A549 (cell line): ENCODE results near the gene BIK. TPM values are rescaled to one million over a fixed set of nuclear protein-coding genes. Genes with fewer than 3 reads are reported as not detected.

ENCODE experiments used
- ATAC-seq, 2 experiments: fragments of 200-7000 bp in 1 of 2; fragments of >200 bp in 1 of 2; cut with Nextera tagmentation in 1 of 2; cut with Tn5 transposase in 1 of 2; 3 replicates each; pipeline versions ENCODE4 v1.8.0 to v1.9.1; 2018 to 2020; ENCODE audit warnings: mild to moderate bottlenecking in 1 of 2, moderate library complexity in 1 of 2
- CTCF ChIA-PET: fragments of 300-600 bp; sonication (Branson Sonifier 250); formaldehyde crosslinking; extraction: SDS; loops from one replicate; lab custom pipeline; 2021; ENCODE audit warnings: antibody characterized with exemption, inconsistent platforms; lab: Yijun Ruan, JAX
- POLR2A ChIA-PET: fragments of 350-600 bp; formaldehyde crosslinking; extraction: SDS; loops from one replicate; lab custom pipeline; 2021; ENCODE audit warnings: antibody characterized with exemption, inconsistent platforms; lab: Yijun Ruan, JAX
- DNase-seq, 2 experiments: peaks; one replicate each; pipeline versions ENCODE4 v3.0.0 to v3.0.0-alpha.2; 2011 to 2016; ENCODE audit warnings: low read depth in 1 of 2, low spot score in 1 of 2
- FAIRE-seq: peaks from 2 replicates; lab custom pipeline; 2011; peaks lifted over from hg19 to GRCh38; lab: Jason Lieb, UNC
- H3K27ac ChIP-seq, 2 experiments: fragments of >200 bp; sonication (Bioruptor Twin); formaldehyde crosslinking; 3 replicates each; pipeline ENCODE4 v1.5.1; 2016 to 2017
- H3K4me1 ChIP-seq: fragments of >200 bp; sonication (Bioruptor Twin); formaldehyde crosslinking; 3 replicates; pipeline ENCODE4 v1.6.1; 2016
- H3K4me2 ChIP-seq: fragments of >200 bp; sonication (Bioruptor Twin); formaldehyde crosslinking; 3 replicates; pipeline ENCODE4 v1.6.1; 2016
- H3K4me3 ChIP-seq: fragments of >200 bp; sonication (Bioruptor Twin); formaldehyde crosslinking; 3 replicates; pipeline ENCODE4 v1.5.1; 2016
- H3K9me3 ChIP-seq: fragments of >200 bp; sonication (Bioruptor Twin); formaldehyde crosslinking; 3 replicates; pipeline ENCODE4 v1.6.1; 2016
- BCL3 ChIP-seq: fragments of >200 bp; sonication (Bioruptor Twin); formaldehyde crosslinking; IDR thresholded peaks from 3 replicates; pipeline ENCODE4 v1.6.1; 2016
- BHLHE40 ChIP-seq: IDR thresholded peaks from 2 replicates; pipeline ENCODE4 v1.6.1; 2012; ENCODE audit warnings: low read depth, low read length, inconsistent platforms
- CBX2 ChIP-seq: fragments of 200-600 bp; sonication (generic); IDR thresholded peaks from 2 replicates; pipeline ENCODE4 v1.6.1; 2016; ENCODE audit warnings: low read depth, mild to moderate bottlenecking, borderline replicate concordance
- CEBPB ChIP-seq, 2 experiments: fragments of >200 bp in 1 of 2; sonication (Bioruptor Twin) in 1 of 2; formaldehyde crosslinking in 1 of 2; IDR thresholded peaks; 2 replicates each; pipeline ENCODE4 v1.6.1; 2012 to 2016
- CHD4 ChIP-seq: fragments of 200-600 bp; sonication (generic); IDR thresholded peaks from 2 replicates; pipeline ENCODE4 v1.6.1; 2016; ENCODE audit warnings: antibody characterized with exemption, mild to moderate bottlenecking, borderline replicate concordance
- CTCF ChIP-seq: fragments of >200 bp; sonication (Bioruptor Twin); formaldehyde crosslinking; IDR thresholded peaks from 3 replicates; pipeline ENCODE4 v1.5.1; 2016
- E2F6 ChIP-seq: IDR thresholded peaks from 2 replicates; pipeline ENCODE4 v1.6.1; 2012; ENCODE audit warnings: low read depth, borderline replicate concordance
- EHF ChIP-seq: fragments of 250-450 bp; sonication (Bioruptor Pico); IDR thresholded peaks from 2 replicates; pipeline ENCODE4 v1.5.0; 2020; ENCODE audit warnings: mild to moderate bottlenecking
- EHMT2 ChIP-seq: fragments of 200-600 bp; sonication (generic); IDR thresholded peaks from 2 replicates; pipeline ENCODE4 v1.6.1; 2016; ENCODE audit warnings: antibody characterized with exemption, low read depth, mild to moderate bottlenecking, moderate library complexity
- ESRRA ChIP-seq: fragments of 150-350 bp; IDR thresholded peaks from 2 replicates; pipeline ENCODE4 v1.6.1; 2014; ENCODE audit warnings: mild to moderate bottlenecking, low read length, borderline replicate concordance
- HES2 ChIP-seq: fragments of >200 bp; sonication (Bioruptor Twin); formaldehyde crosslinking; IDR thresholded peaks from 2 replicates; pipeline ENCODE4 v1.6.1; 2016
- HMGXB4 ChIP-seq: fragments of 250-450 bp; sonication (Bioruptor Pico); IDR thresholded peaks from 2 replicates; pipeline ENCODE4 v1.5.0; 2021; ENCODE audit warnings: mild to moderate bottlenecking, moderate library complexity, borderline replicate concordance
- HOXB13 ChIP-seq: fragments of 250-450 bp; sonication (Bioruptor Pico); IDR thresholded peaks from 2 replicates; pipeline ENCODE4 v1.5.0; 2020; ENCODE audit warnings: low read depth, mild to moderate bottlenecking, moderate library complexity
- JUN ChIP-seq, 2 experiments: fragments of >200 bp; sonication (Bioruptor Twin); formaldehyde crosslinking; IDR thresholded peaks; 2 replicates in 1 of 2; 3 replicates in 1 of 2; pipeline ENCODE4 v1.6.1; 2016 to 2017
- KDM1A ChIP-seq: fragments of 200-600 bp; sonication (generic); IDR thresholded peaks from 2 replicates; pipeline ENCODE4 v1.6.1; 2016; ENCODE audit warnings: low read depth, mild to moderate bottlenecking
- MYC ChIP-seq: IDR thresholded peaks from 2 replicates; pipeline ENCODE4 v1.6.1; 2012; ENCODE audit warnings: mild to moderate bottlenecking, inconsistent platforms, low read length, improper control_type of control experiment, borderline replicate concordance
- NFE2L2 ChIP-seq: fragments of 150-350 bp; conservative IDR thresholded peaks from 2 replicates; pipeline ENCODE4 v1.6.1; 2014; ENCODE audit warnings: low read length
- NPAS2 ChIP-seq: fragments of 250-450 bp; sonication (Bioruptor Pico); IDR thresholded peaks from 2 replicates; pipeline ENCODE4 v1.8.0; 2022; ENCODE audit warnings: mild to moderate bottlenecking, moderate library complexity, borderline replicate concordance
- NR3C1 ChIP-seq: fragments of >200 bp; sonication (Bioruptor Twin); formaldehyde crosslinking; IDR thresholded peaks from 3 replicates; pipeline ENCODE4 v1.6.1; 2017
- RARB ChIP-seq: fragments of 250-450 bp; sonication (Bioruptor Pico); IDR thresholded peaks from 2 replicates; pipeline ENCODE4 v1.8.0; 2021; ENCODE audit warnings: mild to moderate bottlenecking, moderate library complexity
- SMC3 ChIP-seq: fragments of >200 bp; sonication (Bioruptor Twin); formaldehyde crosslinking; IDR thresholded peaks from 3 replicates; pipeline ENCODE4 v1.6.1; 2018; ENCODE audit warnings: inconsistent platforms
- SREBF2 ChIP-seq: fragments of 450-650 bp; IDR thresholded peaks from 2 replicates; pipeline ENCODE4 v1.6.1; 2014; ENCODE audit warnings: mild to moderate bottlenecking, moderate library complexity
- WGBS: methylation state at CpG from one replicate; pipeline ENCODE4 v1.1.6; 2017; ENCODE audit errors: missing lambda C conversion rate; 5-methylcytosine and 5-hydroxymethylcytosine counted together
- polyA minus RNA-seq: library from RNA; depleted of rRNA, polyadenylated mRNA; stranded (reverse); fragments of >200 nt; gene quantifications from 2 replicates; pipeline ENCODE4 v1.2.3, GENCODE V29; 2011; rRNA and poly(A)+ RNA removed
- polyA plus RNA-seq, 4 experiments: library from polyadenylated mRNA; depleted of rRNA in 3 of 4; stranded (reverse); fragments of >200 nt; fragmentation: RNase III in 1 of 4; extraction: RNeasy Plus Mini Kit Qiagen cat#74134 plus additional on column Dnase treatment in 1 of 4; gene quantifications; 2 replicates in 3 of 4; 3 replicates in 1 of 4; pipeline ENCODE4 v1.2.3, GENCODE V29; 2011 to 2017

The BIK gene
- 0.30 and 0.88 TPM in 2 replicates for polyA plus RNA-seq (2011; rRNA removed)
- polyA plus RNA-seq (2012; cell fraction: cytosol; rRNA removed), result 1.3 and 1.6 TPM in 2 replicates
- 1.4 and 1.7 TPM in 2 replicates for polyA plus RNA-seq (2012; cell fraction: nucleus; rRNA removed)
- polyA plus RNA-seq (2017; fragmentation: RNase III; extraction: RNeasy Plus Mini Kit Qiagen cat#74134 plus additional on column Dnase treatment), result 0.54 to 0.80 TPM (median 0.54 TPM) in 3 replicates
- not detected in 2 replicates for polyA minus RNA-seq

- WGBS, result 0% methylated on average over 5 of the region's 49 CpGs
- peak within 1 kb of the TSS; percentile 58 to 82; a peak in 5 of 6 replicates for H3K27ac ChIP-seq
- ATAC-seq, result peak; percentile 76 to 81
- FAIRE-seq, result no peak
- 0 out of 3 replicates have a peak, but pooled peaks cover 2% of the 10 kb centered on the region for H3K4me1 ChIP-seq
- H3K4me2 ChIP-seq, result peak within 1 kb of the TSS; percentile 93
- peak within 1 kb of the TSS; percentile 73 for H3K4me3 ChIP-seq
- CTCF ChIA-PET, result interaction anchor here (0.8 kb wide), 1 partner anchor 10 kb away, joined by 3 read pairs; no protein-coding TSS in a partner anchor
- H3K9me3 ChIP-seq, result no peaks in the 10 kb centered on the region
- DNase-seq, result peak in 1 of 2 experiments; percentile 41
- POLR2A ChIA-PET, result no interaction called here
- TF ChIP-seq NFE2L2 (no peak), HES2 (no peak), JUN (IDR thresholded peaks at IDR 0.05) (no peak), EHF (CRISPR knock-in tag) (no peak), E2F6 (no peak), NPAS2 (CRISPR knock-in tag) (no peak), SREBF2 (no peak), HOXB13 (no peak), ESRRA (no peak), MYC (no peak), CEBPB (IDR thresholded peaks at IDR 0.05) (no peak), EHMT2 (no peak), CBX2 (no peak), HMGXB4 (no peak), BCL3 (no peak), NR3C1 (no peak), SMC3 (no peak)
Measured at GRCh38 chr22:43110444-43110926, at the start of gene BIK. Gene BIK (plus strand): TSS chr22:43110750. CDS start chr22:43124023, 13,273 bp downstream.

- POLR2A ChIA-PET, result no interaction called here
Measured at GRCh38 chr22:43066134-43066533, 44.4 kb upstream of the BIK start.

More at GRCh38 chr22:43066134-43066533, 44.4 kb upstream of the BIK start:
- no peak overlapping the region for H3K4me2 ChIP-seq
- DNase-seq (no peak), ATAC-seq (no peak), FAIRE-seq (no peak)
- no peaks in the 10 kb centered on the region for H3K9me3 ChIP-seq
- H3K4me1 ChIP-seq, result peaks cover 9% of the 10 kb centered on the region
- CTCF ChIA-PET, result interaction anchor here (1.3 kb wide), 1 partner anchor 32 kb away, joined by 3 read pairs; no protein-coding TSS in a partner anchor
- no peak overlapping the region for H3K27ac ChIP-seq
- H3K4me3 ChIP-seq, result no peak overlapping the region
- WGBS, result 90% methylated on average over 7 of the region's 7 CpGs
- no peak for TF ChIP-seq CHD4
- no peak for TF ChIP-seq CTCF
- no peak for TF ChIP-seq KDM1A
- no peak for TF ChIP-seq CEBPB (IDR thresholded peaks at IDR 0.05)
- no peak for TF ChIP-seq HMGXB4
- no peak for TF ChIP-seq RARB (CRISPR knock-in tag)
- TF ChIP-seq BHLHE40, result no peak
- no peak for TF ChIP-seq EHMT2
- TF ChIP-seq EHF (CRISPR knock-in tag), result no peak
